Dendritic cell treated with granulocyte-macrophage colony-stimulating factor and Interleukin-4, amounts not matched to agents 40 ng/mL and 50 ng/mL, for 4 days (primary cell): Measurements from ENCODE around the gene OSR1.
A peak's percentile ranks its signal among the peaks of the same experiment; 100 is the strongest.
"Not testable (repeated sequence)": the region's sequence is repeated elsewhere in the genome, so short reads cannot be mapped to it uniquely, and the experiment has no call there.

ENCODE experiments used
- H3K27ac Mint-ChIP-seq: one replicate; pipeline ENCODE4 v1.8.0; 2022; ENCODE audit warnings: mild to moderate bottlenecking, mixed read lengths
- H3K27me3 Mint-ChIP-seq: one replicate; pipeline ENCODE4 v1.8.0; 2022; ENCODE audit warnings: mild to moderate bottlenecking, mixed read lengths
- H3K36me3 Mint-ChIP-seq: one replicate; pipeline ENCODE4 v1.8.0; 2022; ENCODE audit warnings: low read depth, mixed read lengths
- H3K4me1 Mint-ChIP-seq: one replicate; pipeline ENCODE4 v1.8.0; 2022; ENCODE audit warnings: low read depth, mixed read lengths
- H3K4me3 Mint-ChIP-seq: one replicate; pipeline ENCODE4 v1.8.0; 2022; ENCODE audit warnings: mild to moderate bottlenecking, moderate library complexity, mixed read lengths
- H3K9me3 Mint-ChIP-seq: one replicate; pipeline ENCODE4 v1.8.0; 2022; ENCODE audit warnings: mixed read lengths
- intact Hi-C: fragments of 100-400 bp; cut with micrococcal nuclease; formaldehyde crosslinking; loops from one replicate; pipeline ENCODE4 v1.15.0; 2022

Gene OSR1

GRCh38 chr2:19358242-19359020 is at the start of gene OSR1:
TSS of gene OSR1 (minus strand) at chr2:19358623. CDS start at chr2:19353805, 4,818 bp downstream.
- no peaks in the 10 kb centered on the region for H3K9me3 Mint-ChIP-seq
- H3K4me3 Mint-ChIP-seq, result peak within 1 kb of the TSS; percentile 53
- peaks cover 48% of the 10 kb centered on the region for H3K4me1 Mint-ChIP-seq
- H3K36me3 Mint-ChIP-seq, result peaks cover 6% of the 10 kb centered on the region
- intact Hi-C loops, result no loop called here
- no peak within 1 kb of the TSS for H3K27ac Mint-ChIP-seq
- peaks cover 99% of the 10 kb centered on the region for H3K27me3 Mint-ChIP-seq

- H3K9me3 Mint-ChIP-seq, result no peaks in the 10 kb centered on the region
- H3K27me3 Mint-ChIP-seq, result no peaks in the 10 kb centered on the region
- H3K36me3 Mint-ChIP-seq, result no peaks in the 10 kb centered on the region
- no peaks in the 10 kb centered on the region for H3K4me1 Mint-ChIP-seq
- H3K4me3 Mint-ChIP-seq, result no peak overlapping the region
- intact Hi-C loops, result no loop called here
- H3K27ac Mint-ChIP-seq, result no peak overlapping the region
These were observed 45.4 kb upstream of the OSR1 start for GRCh38 chr2:19403785-19404184.

DNA sequence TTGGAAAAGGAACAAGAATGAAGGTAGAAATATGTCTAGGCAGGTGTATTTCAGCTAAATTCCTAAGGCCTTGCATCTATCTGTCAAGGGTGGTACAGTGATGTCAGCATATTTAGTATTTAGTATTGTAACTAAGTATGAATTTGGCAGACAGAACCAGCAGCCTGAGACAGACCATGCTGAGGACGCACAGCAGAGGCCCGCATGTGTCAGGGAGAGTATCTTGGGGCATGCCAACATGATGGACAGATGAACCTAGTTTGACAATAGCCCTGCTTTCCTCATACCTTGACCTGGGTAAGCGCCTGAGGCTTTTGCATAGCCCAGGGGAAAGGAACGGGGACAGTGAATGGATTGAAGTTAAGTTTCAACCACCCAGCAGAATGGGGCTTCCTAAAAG is 33.8 kb upstream of the OSR1 start:
- peaks cover 8% of the 10 kb centered on the region for H3K9me3 Mint-ChIP-seq
- no peaks in the 10 kb centered on the region for H3K36me3 Mint-ChIP-seq
- intact Hi-C loops, result no loop called here
- no peaks in the 10 kb centered on the region for H3K27me3 Mint-ChIP-seq
- no peaks in the 10 kb centered on the region for H3K4me1 Mint-ChIP-seq
- H3K4me3 Mint-ChIP-seq, result no peak overlapping the region
- no peak overlapping the region for H3K27ac Mint-ChIP-seq

DNA sequence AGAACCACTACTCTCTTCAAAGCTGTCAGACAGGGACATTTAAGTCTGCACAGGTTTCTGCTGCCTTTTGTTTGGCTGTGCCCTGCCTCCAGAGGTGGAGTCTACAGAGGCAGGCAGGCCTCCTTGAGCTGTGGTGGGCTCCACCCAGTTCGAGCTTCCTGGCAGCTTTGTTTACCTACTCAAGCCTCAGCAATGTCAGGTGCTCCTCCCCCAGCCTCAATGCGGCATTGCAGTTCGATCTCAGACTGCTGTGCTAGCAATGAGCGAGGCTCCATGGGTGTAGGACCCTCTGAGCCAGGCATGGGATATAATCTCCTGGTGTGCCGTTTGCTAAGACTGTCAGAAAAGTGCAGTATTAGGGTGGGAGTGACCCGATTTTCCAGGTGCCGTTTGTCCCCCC is 31.0 kb upstream of the OSR1 start:
- H3K27ac Mint-ChIP-seq, H3K27me3 Mint-ChIP-seq, H3K36me3 Mint-ChIP-seq, intact Hi-C loops, H3K4me3 Mint-ChIP-seq, H3K4me1 Mint-ChIP-seq, H3K9me3 Mint-ChIP-seq: not testable (repeated sequence)

- H3K4me1 Mint-ChIP-seq, result no peaks in the 10 kb centered on the region
- H3K9me3 Mint-ChIP-seq, result no peaks in the 10 kb centered on the region
- no peaks in the 10 kb centered on the region for H3K36me3 Mint-ChIP-seq
- H3K27ac Mint-ChIP-seq, result no peak overlapping the region
- H3K4me3 Mint-ChIP-seq, result no peak overlapping the region
- peaks cover under 1% of the 10 kb centered on the region for H3K27me3 Mint-ChIP-seq
- intact Hi-C loops, result no loop called here
These were observed 22.1 kb upstream of the OSR1 start for GRCh38 chr2:19380532-19380931.

DNA sequence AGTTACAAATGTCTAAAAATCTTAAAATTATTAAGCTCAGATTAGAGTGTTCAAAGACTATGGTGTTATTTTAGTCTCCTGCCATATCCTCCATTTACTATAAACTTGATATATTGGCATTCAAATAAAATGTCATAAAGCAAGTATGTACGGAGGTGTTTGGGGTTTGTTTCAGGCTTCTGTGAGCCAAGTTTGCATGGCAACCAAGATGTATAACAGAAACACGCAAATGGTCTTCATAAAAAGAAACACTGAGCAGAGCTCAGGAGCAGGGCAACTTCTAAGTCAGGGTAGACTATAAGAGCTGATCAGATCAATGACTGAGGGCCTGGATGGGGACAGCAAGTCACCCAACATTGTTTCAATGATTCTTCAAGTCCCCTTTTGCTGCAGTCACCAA is 20.5 kb upstream of the OSR1 start:
- Mint-ChIP-seq H3K9me3 (no peaks in the 10 kb centered on the region), H3K36me3 (no peaks in the 10 kb centered on the region), H3K4me3 (no peak overlapping the region), H3K27ac (no peak overlapping the region), H3K27me3 (peaks cover 1% of the 10 kb centered on the region), H3K4me1 (no peaks in the 10 kb centered on the region)
- intact Hi-C loops, result no loop called here

DNA sequence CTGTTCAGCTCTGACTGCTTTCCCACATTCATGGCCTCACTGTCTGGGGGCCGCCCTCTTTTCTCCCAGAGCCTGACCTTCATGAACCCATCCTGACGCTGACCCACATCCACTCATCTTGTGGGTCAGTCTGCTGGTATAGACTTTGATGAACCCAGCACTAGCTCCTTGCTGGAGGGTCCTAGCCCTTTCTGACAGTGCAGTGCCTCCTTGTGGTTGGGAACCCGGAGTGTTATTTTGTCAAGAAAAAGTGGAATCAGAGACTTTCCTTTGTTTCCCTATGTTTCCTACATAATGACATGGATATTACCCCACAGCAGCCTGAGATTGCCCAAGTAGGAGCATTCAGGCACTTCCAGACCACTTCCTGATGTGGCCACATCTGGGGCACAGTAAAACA is 19.3 kb upstream of the OSR1 start:
- H3K9me3 Mint-ChIP-seq, result no peaks in the 10 kb centered on the region
- no peaks in the 10 kb centered on the region for H3K4me1 Mint-ChIP-seq
- intact Hi-C loops, result no loop called here
- peaks cover 3% of the 10 kb centered on the region for H3K27me3 Mint-ChIP-seq
- H3K36me3 Mint-ChIP-seq, result no peaks in the 10 kb centered on the region
- no peak overlapping the region for H3K27ac Mint-ChIP-seq
- no peak overlapping the region for H3K4me3 Mint-ChIP-seq

- no peak overlapping the region for H3K4me3 Mint-ChIP-seq
- H3K27ac Mint-ChIP-seq, result no peak overlapping the region
- no peaks in the 10 kb centered on the region for H3K36me3 Mint-ChIP-seq
- no peaks in the 10 kb centered on the region for H3K9me3 Mint-ChIP-seq
- peaks cover 26% of the 10 kb centered on the region for H3K27me3 Mint-ChIP-seq
- intact Hi-C loops, result no loop called here
- H3K4me1 Mint-ChIP-seq, result no peaks in the 10 kb centered on the region
These were observed 14.9 kb upstream of the OSR1 start for GRCh38 chr2:19373352-19373751.

DNA sequence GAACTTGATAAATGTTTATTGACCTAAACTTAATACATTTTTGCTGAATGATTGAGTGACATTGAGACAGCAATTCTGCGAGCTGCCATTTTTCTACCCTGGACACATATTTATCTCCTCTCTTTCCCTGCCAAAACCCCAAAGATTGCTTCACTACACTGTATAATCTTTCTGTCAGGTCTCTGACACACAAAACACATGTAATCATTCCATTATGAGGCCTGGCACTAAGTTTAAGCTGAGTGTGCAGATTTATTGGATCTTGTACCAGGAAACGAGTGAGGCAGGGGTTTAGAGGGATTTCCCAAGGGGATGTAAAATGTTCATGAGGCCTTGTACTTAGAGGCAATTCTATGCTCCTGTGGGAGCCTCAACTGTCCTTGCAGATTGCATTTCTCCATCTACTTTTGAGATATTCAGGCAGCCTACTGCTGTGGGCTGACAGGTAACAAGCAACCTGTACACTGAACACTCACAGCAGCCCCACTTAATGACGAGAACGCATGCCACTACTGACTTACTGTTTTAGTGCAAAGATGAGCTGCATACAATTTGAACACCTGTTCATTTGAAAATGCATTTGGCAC is 13.7 kb upstream of the OSR1 start:
- Mint-ChIP-seq H3K9me3 (no peaks in the 10 kb centered on the region), H3K4me3 (no peak overlapping the region), H3K27me3 (peaks cover 37% of the 10 kb centered on the region), H3K27ac (no peak overlapping the region), H3K4me1 (no peaks in the 10 kb centered on the region), H3K36me3 (no peaks in the 10 kb centered on the region)
- intact Hi-C loops, result no loop called here

DNA sequence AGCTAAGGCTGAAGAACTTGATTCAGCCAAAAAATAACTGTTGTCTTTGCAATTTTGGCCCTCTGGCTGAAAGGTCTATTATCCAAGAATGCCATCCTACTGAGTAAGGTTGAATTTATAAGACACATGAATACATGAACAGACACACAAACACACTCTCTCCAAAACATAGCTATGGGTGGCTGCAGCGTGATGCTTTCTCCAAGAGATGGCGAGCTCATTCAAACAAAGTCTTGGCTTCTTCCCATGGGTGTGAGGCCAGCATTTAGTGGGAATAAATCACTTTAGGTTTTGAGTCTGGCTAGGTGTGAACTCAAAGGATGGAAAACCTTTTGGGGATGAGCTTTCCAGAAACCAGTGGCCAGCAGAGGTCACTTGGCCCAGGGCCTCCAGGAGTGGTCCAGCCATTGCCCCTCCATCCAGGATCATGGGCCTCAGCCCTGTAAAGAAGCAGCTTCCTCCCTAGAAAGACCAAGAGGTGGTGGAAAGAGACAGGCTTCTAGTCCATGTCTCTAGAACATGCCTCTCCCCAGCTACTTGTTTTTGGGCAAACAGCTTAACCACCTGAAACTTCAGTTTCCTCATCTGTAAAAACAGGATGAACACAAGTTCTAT is 11.0 kb upstream of the OSR1 start:
- H3K9me3 Mint-ChIP-seq, result no peaks in the 10 kb centered on the region
- H3K4me3 Mint-ChIP-seq, result no peak overlapping the region
- H3K27me3 Mint-ChIP-seq, result peaks cover 56% of the 10 kb centered on the region
- H3K4me1 Mint-ChIP-seq, result no peaks in the 10 kb centered on the region
- no peak overlapping the region for H3K27ac Mint-ChIP-seq
- intact Hi-C loops, result loop anchor here (10.0 kb wide), 1 partner anchor 985 kb away; no protein-coding TSS in a partner anchor
- H3K36me3 Mint-ChIP-seq, result no peaks in the 10 kb centered on the region

DNA sequence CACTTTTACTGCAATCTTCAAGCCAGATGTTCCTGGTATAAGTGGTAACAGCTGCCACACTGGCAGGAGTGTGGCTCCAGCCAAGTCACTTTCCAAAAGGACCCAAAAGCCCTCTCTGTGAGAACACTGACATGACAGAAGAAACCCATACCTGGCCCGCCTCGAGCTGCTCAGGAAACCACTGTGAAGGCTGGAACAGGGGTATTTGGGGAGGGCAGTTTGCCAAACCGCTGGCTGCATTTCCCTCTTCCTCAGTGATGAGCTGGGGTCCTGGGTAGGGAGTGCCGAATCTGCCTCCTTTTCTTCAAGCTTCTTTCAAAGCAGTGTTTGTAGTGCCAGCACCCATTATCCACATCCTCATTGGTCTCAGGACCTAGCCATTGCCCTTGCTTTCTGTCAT is 10.3 kb upstream of the OSR1 start:
- Mint-ChIP-seq H3K36me3 (no peaks in the 10 kb centered on the region), H3K9me3 (no peaks in the 10 kb centered on the region), H3K4me3 (no peak overlapping the region), H3K27me3 (peaks cover 63% of the 10 kb centered on the region), H3K4me1 (peaks cover under 1% of the 10 kb centered on the region), H3K27ac (no peak overlapping the region)
- intact Hi-C loops, result loop anchor here (10.0 kb wide), 1 partner anchor 984 kb away; no protein-coding TSS in a partner anchor

DNA sequence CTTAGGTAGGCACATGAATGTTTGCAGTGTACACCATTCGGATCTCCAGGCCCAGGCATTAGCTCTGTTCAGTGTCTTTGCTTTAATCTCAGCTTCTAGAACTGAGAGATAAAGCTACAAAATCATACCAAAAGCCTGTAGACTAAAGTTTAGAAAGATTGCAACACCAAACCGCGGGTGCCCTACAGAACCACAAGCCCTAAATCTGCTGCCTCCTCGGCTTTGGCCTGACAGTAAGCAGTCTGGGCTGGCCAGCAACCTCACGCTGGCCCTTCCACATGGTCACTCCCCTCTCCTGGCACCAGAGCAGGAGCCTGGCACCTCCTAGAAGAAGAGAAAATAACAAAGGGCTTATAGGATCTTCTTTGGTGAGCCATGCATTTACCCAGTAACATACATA is 8.9 kb upstream of the OSR1 start:
- peaks cover 4% of the 10 kb centered on the region for H3K36me3 Mint-ChIP-seq
- H3K9me3 Mint-ChIP-seq, result no peaks in the 10 kb centered on the region
- H3K4me3 Mint-ChIP-seq, result no peak overlapping the region
- no peak overlapping the region for H3K27ac Mint-ChIP-seq
- peaks cover 75% of the 10 kb centered on the region for H3K27me3 Mint-ChIP-seq
- peaks cover 9% of the 10 kb centered on the region for H3K4me1 Mint-ChIP-seq
- intact Hi-C loops, result loop anchor here (10.0 kb wide), 1 partner anchor 983 kb away; no protein-coding TSS in a partner anchor

DNA sequence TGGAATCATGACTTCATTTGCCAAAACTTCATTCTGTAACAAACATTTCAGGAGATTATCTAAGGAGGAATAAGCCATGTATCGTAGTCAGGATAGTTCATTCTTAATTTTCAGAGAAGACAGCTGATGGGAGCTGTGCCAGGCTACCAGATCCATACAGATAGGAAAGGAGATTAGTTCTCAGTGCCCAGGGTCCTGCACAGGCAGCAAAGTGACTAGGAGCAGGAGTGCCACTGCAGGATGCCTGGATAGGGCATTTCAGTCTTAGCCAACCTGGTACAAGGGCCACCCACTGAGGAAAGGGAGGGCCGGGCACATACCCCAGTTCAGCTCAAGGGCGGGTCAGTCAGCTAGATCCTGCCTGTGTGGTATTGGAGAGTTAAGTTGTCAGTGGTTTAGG is 6.7 kb upstream of the OSR1 start:
- peaks cover 6% of the 10 kb centered on the region for H3K36me3 Mint-ChIP-seq
- H3K9me3 Mint-ChIP-seq, result no peaks in the 10 kb centered on the region
- no peak overlapping the region for H3K4me3 Mint-ChIP-seq
- H3K27me3 Mint-ChIP-seq, result peaks cover 84% of the 10 kb centered on the region
- intact Hi-C loops, result loop anchor here (10.0 kb wide), 1 partner anchor 980 kb away; no protein-coding TSS in a partner anchor
- no peak overlapping the region for H3K27ac Mint-ChIP-seq
- peaks cover 25% of the 10 kb centered on the region for H3K4me1 Mint-ChIP-seq

GRCh38 chr2:19364014-19364413 is 5.6 kb upstream of the OSR1 start:
- peaks cover 26% of the 10 kb centered on the region for H3K4me1 Mint-ChIP-seq
- no peak overlapping the region for H3K27ac Mint-ChIP-seq
- H3K27me3 Mint-ChIP-seq, result peaks cover 89% of the 10 kb centered on the region
- no peak overlapping the region for H3K4me3 Mint-ChIP-seq
- H3K9me3 Mint-ChIP-seq, result no peaks in the 10 kb centered on the region
- H3K36me3 Mint-ChIP-seq, result peaks cover 6% of the 10 kb centered on the region
- intact Hi-C loops, result loop anchor here (10.0 kb wide), 1 partner anchor 979 kb away; no protein-coding TSS in a partner anchor
